ENCODE measurements around the gene HACD3.
"Not testable (repeated sequence)": the region's sequence is repeated elsewhere in the genome, so short reads cannot be mapped to it uniquely, and the experiment has no call there.

The HACD3 gene

GRCh38 chr15:65603559-65603958 lies 73.3 kb downstream of the HACD3 start:
- no peak for DNase-seq (ENCODE audit: low read depth)

GRCh38 chr15:65610871-65611718 lies 80.8 kb downstream of the HACD3 start, which contains the start of gene INTS14:
INTS14 (minus strand) TSS chr15:65611131; CDS start chr15:65607380, 3,751 bp downstream.
- DNase-seq (ENCODE audit: low read depth), result peak; percentile 78

GRCh38 chr15:65611888-65612615 lies 81.8 kb downstream of the HACD3 start:
- DNase-seq (ENCODE audit: low read depth), result no peak

GRCh38 chr15:65612616-65612946 lies 82.3 kb downstream of the HACD3 start:
- no peak for DNase-seq (ENCODE audit: low read depth)

- DNase-seq (ENCODE audit: low read depth), result no peak
Observed at GRCh38 chr15:65612949-65613744, 82.9 kb downstream of the HACD3 start.

- DNase-seq (ENCODE audit: low read depth), result not testable (repeated sequence)
Observed at GRCh38 chr15:65615887-65616286, 85.6 kb downstream of the HACD3 start.

GRCh38 chr15:65618560-65619109 lies 88.4 kb downstream of the HACD3 start:
- DNase-seq (ENCODE audit: low read depth), result no peak

- DNase-seq (ENCODE audit: low read depth), result peak; percentile 54
Observed at GRCh38 chr15:65619626-65620290, 89.5 kb downstream of the HACD3 start.

- no peak for DNase-seq (ENCODE audit: low read depth)
Observed at GRCh38 chr15:65620833-65621232, 90.6 kb downstream of the HACD3 start.

GRCh38 chr15:65621638-65622037 lies 91.4 kb downstream of the HACD3 start, which contains the start of gene SLC24A1:
SLC24A1 (plus strand) TSS chr15:65621938; CDS start chr15:65624081, 2,143 bp downstream.
- DNase-seq (ENCODE audit: low read depth), result no peak

GRCh38 chr15:65623103-65623502 lies 92.8 kb downstream of the HACD3 start:
- DNase-seq (ENCODE audit: low read depth), result no peak

- no peak for DNase-seq (ENCODE audit: low read depth)
Observed at GRCh38 chr15:65626856-65627255, 96.6 kb downstream of the HACD3 start.

Data from CMK (cell line).